Liver (tissue), 9 donors: ENCODE data around the gene PPP6R2. TPM values are rescaled to one million over a fixed set of nuclear protein-coding genes. Genes with fewer than 3 reads are reported as not detected.
A peak's percentile ranks its signal among the peaks of the same experiment; 100 is the strongest.

Experiments used
- DNase-seq: peaks from one replicate; pipeline ENCODE4 v3.0.0-alpha.2; 2017; ENCODE audit warnings: low spot score
- H3K27ac ChIP-seq, 2 donors: one replicate each; pipeline ENCODE4 v1.7.0; 2013; ENCODE audit warnings: inconsistent platforms in 2 of 2, low read length in 2 of 2, control low read depth in 1 of 2, low read depth in 1 of 2, mild to moderate bottlenecking in 1 of 2
- H3K27me3 ChIP-seq, 4 donors: one replicate each; pipeline versions ENCODE4 v1.6.1 to v1.7.0; 2013; ENCODE audit warnings: low read length in 3 of 4, inconsistent platforms in 1 of 4, mild to moderate bottlenecking in 1 of 4, moderate library complexity in 1 of 4; ENCODE audit not compliant: control insufficient read depth in 4 of 4, insufficient read depth in 4 of 4
- H3K36me3 ChIP-seq, 4 donors: one replicate each; pipeline versions ENCODE4 v1.6.1 to v1.7.0; 2013; ENCODE audit warnings: low read length in 3 of 4, mild to moderate bottlenecking in 3 of 4, low read depth in 1 of 4, moderate library complexity in 1 of 4; ENCODE audit not compliant: control insufficient read depth in 4 of 4, insufficient read depth in 3 of 4
- H3K4me1 ChIP-seq, 4 donors: one replicate each; pipeline versions ENCODE4 v1.6.1 to v1.7.0; 2013; ENCODE audit warnings: low read length in 3 of 4, mild to moderate bottlenecking in 3 of 4, moderate library complexity in 1 of 4; ENCODE audit not compliant: control insufficient read depth in 4 of 4, insufficient read depth in 4 of 4
- H3K4me3 ChIP-seq, 3 donors: one replicate each; pipeline versions ENCODE4 v1.6.1 to v1.7.0; 2013; ENCODE audit warnings: low read length in 3 of 3, control low read depth in 1 of 3, low read depth in 1 of 3, mild to moderate bottlenecking in 1 of 3
- H3K9ac ChIP-seq, 2 donors: one replicate each; pipeline ENCODE4 v1.7.0; 2013; ENCODE audit warnings: low read length in 2 of 2, mild to moderate bottlenecking in 2 of 2, moderate library complexity in 2 of 2, control low read depth in 1 of 2, low read depth in 1 of 2
- H3K9me3 ChIP-seq, 4 donors: one replicate each; pipeline versions ENCODE4 v1.6.1 to v1.7.0; 2013; ENCODE audit warnings: low read length in 3 of 4; ENCODE audit not compliant: control insufficient read depth in 4 of 4
- CTCF ChIP-seq: fragments of 150-350 bp; IDR thresholded peaks from 2 replicates; pipeline ENCODE4 v1.5.1; 2017; ENCODE audit warnings: improper control_type of control experiment, low read depth, low read length; ENCODE audit not compliant: missing input control
- EGR1 ChIP-seq, 2 donors: IDR thresholded peaks; 2 replicates each; pipeline ENCODE4 v1.6.1; 2016 to 2018; ENCODE audit warnings: antibody characterized with exemption in 2 of 2, low read depth in 2 of 2
- FOXA1 ChIP-seq: IDR thresholded peaks from 2 replicates; pipeline ENCODE4 v1.6.1; 2016; ENCODE audit warnings: antibody characterized with exemption
- FOXA2 ChIP-seq: IDR thresholded peaks from 2 replicates; pipeline ENCODE4 v1.6.1; 2016; ENCODE audit warnings: antibody characterized with exemption
- GABPA ChIP-seq, 2 donors: IDR thresholded peaks in 1 of 2; conservative IDR thresholded peaks in 1 of 2; 2 replicates each; pipeline ENCODE4 v1.6.1; 2016; ENCODE audit warnings: antibody characterized with exemption in 2 of 2, mild to moderate bottlenecking in 1 of 2, moderate library complexity in 1 of 2
- HNF4A ChIP-seq, 2 donors: conservative IDR thresholded peaks; 2 replicates each; pipeline ENCODE4 v1.6.1; 2016; ENCODE audit warnings: antibody characterized with exemption in 2 of 2, mild to moderate bottlenecking in 2 of 2
- JUND ChIP-seq, 2 donors: IDR thresholded peaks; 2 replicates each; pipeline ENCODE4 v1.6.1; 2016; ENCODE audit warnings: antibody characterized with exemption in 2 of 2
- MAX ChIP-seq: IDR thresholded peaks from 2 replicates; pipeline ENCODE4 v1.6.1; 2016; ENCODE audit warnings: antibody characterized with exemption
- NR2F2 ChIP-seq: IDR thresholded peaks from 2 replicates; pipeline ENCODE4 v1.6.1; 2016; ENCODE audit warnings: antibody characterized with exemption
- RAD21 ChIP-seq, 2 donors: IDR thresholded peaks; 2 replicates each; pipeline ENCODE4 v1.6.1; 2016; ENCODE audit warnings: antibody characterized with exemption in 2 of 2, mild to moderate bottlenecking in 2 of 2
- RXRA ChIP-seq, 2 donors: IDR thresholded peaks; 2 replicates each; pipeline ENCODE4 v1.6.1; 2017 to 2018; ENCODE audit warnings: antibody characterized with exemption in 2 of 2, mild to moderate bottlenecking in 1 of 2
- SP1 ChIP-seq: IDR thresholded peaks from 2 replicates; pipeline ENCODE4 v1.6.1; 2018; ENCODE audit warnings: antibody characterized with exemption, mild to moderate bottlenecking
- ZBTB33 ChIP-seq: IDR thresholded peaks from 2 replicates; pipeline ENCODE4 v1.6.1; 2016; ENCODE audit warnings: antibody characterized with exemption
- WGBS: extraction: QIAGEN DNeasy Blood & Tissue Kit; methylation state at CpG from one replicate; pipeline ENCODE4 v1.1.7; 2013; 5-methylcytosine and 5-hydroxymethylcytosine counted together
- polyA plus RNA-seq, 2 donors: library from polyadenylated mRNA; stranded (reverse) in 1 of 2; unstranded in 1 of 2; fragments of 200-250 nt in 1 of 2; fragments of >200 nt in 1 of 2; fragmentation: Nextera tagmentation in 1 of 2; extraction: Ambion mirVana in 1 of 2; gene quantifications; one replicate each; pipeline versions ENCODE4 v1.2.1 to v1.2.3, GENCODE V29; 2013 to 2015
- total RNA-seq, 2 donors: library from RNA; depleted of rRNA; stranded (reverse); fragments of >200 nt; gene quantifications; one replicate each; pipeline ENCODE4 v1.2.3, GENCODE V29; 2014
- TF ChIP-seq, protein P1 (sequence below): IDR thresholded peaks from 2 replicates; pipeline ENCODE4 v1.6.1; 2016; ENCODE audit warnings: antibody characterized with exemption
- TF ChIP-seq, protein P2 (sequence below): IDR thresholded peaks from 2 replicates; pipeline ENCODE4 v1.6.1; 2016; ENCODE audit warnings: antibody characterized with exemption, mild to moderate bottlenecking
- donor health status: healthy.
- donor health status: healthy.
- donor health status: healthy.
- donor health status: healthy.
- donor health status: healthy.

The PPP6R2 gene
- total and polyA plus RNA-seq, 4 donors, result 28.8 to 117 (median 47.2) TPM

GRCh38 chr22:50406416-50407170, 63.5 kb downstream of the PPP6R2 start:
- no peak for DNase-seq
- no peaks in the 10 kb centered on the region for H3K9me3 ChIP-seq
- H3K9ac ChIP-seq, result no peak overlapping the region
- no peak overlapping the region for H3K4me3 ChIP-seq
- peak overlapping the region in 1 of 2 donors; percentile 8 for H3K27ac ChIP-seq
- peaks cover 8 to 31% (median 20%) of the 10 kb centered on the region in 4 donors for H3K36me3 ChIP-seq
- no peaks in the 10 kb centered on the region for H3K27me3 ChIP-seq
- TF ChIP-seq RAD21 (IDR thresholded peaks at IDR 0.05) (no peak), HNF4A (conservative IDR thresholded peaks at IDR 0.05) (no peak), RXRA (IDR thresholded peaks at IDR 0.05) (no peak), JUND (IDR thresholded peaks at IDR 0.05) (no peak), EGR1 (IDR thresholded peaks at IDR 0.05; ENCODE audit: low read depth in 2 of 2) (no peak), SP1 (no peak), FOXA2 (no peak), ZBTB33 (no peak), FOXA1 (no peak), MAX (no peak), CTCF (no peak)
- TF ChIP-seq, protein P1, sequence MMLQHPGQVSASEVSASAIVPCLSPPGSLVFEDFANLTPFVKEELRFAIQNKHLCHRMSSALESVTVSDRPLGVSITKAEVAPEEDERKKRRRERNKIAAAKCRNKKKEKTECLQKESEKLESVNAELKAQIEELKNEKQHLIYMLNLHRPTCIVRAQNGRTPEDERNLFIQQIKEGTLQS, result no peak
- TF ChIP-seq, protein P2, sequence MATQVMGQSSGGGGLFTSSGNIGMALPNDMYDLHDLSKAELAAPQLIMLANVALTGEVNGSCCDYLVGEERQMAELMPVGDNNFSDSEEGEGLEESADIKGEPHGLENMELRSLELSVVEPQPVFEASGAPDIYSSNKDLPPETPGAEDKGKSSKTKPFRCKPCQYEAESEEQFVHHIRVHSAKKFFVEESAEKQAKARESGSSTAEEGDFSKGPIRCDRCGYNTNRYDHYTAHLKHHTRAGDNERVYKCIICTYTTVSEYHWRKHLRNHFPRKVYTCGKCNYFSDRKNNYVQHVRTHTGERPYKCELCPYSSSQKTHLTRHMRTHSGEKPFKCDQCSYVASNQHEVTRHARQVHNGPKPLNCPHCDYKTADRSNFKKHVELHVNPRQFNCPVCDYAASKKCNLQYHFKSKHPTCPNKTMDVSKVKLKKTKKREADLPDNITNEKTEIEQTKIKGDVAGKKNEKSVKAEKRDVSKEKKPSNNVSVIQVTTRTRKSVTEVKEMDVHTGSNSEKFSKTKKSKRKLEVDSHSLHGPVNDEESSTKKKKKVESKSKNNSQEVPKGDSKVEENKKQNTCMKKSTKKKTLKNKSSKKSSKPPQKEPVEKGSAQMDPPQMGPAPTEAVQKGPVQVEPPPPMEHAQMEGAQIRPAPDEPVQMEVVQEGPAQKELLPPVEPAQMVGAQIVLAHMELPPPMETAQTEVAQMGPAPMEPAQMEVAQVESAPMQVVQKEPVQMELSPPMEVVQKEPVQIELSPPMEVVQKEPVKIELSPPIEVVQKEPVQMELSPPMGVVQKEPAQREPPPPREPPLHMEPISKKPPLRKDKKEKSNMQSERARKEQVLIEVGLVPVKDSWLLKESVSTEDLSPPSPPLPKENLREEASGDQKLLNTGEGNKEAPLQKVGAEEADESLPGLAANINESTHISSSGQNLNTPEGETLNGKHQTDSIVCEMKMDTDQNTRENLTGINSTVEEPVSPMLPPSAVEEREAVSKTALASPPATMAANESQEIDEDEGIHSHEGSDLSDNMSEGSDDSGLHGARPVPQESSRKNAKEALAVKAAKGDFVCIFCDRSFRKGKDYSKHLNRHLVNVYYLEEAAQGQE, result no peak
- H3K4me1 ChIP-seq, result peaks cover 13 to 34% (median 27%) of the 10 kb centered on the region in 4 donors
- WGBS, result 96% methylated on average over 25 of the region's 25 CpGs

DNA sequence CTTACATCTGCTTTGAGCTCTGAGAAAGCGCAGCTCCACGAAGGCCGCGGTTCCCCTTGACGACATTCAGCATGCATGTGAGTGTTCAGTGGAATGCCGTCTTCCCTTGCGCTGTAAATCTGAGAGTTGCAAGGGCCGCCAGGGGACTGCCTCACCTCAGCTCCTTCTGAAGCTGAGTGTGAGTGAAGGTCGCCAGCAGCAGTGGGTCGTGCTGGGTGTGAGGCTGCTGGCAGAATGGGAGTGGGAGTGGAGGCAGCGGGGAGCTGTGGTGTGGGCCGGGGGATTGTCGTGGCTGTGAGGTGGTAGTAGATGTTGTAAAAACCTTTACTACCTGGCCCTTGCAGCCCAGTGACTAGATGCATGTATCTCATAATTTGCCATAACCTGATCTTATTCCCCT, 65.2 kb downstream of the PPP6R2 start:
- H3K9ac ChIP-seq, result no peak overlapping the region
- H3K27me3 ChIP-seq, result no peaks in the 10 kb centered on the region
- no peak for DNase-seq
- H3K36me3 ChIP-seq, result peaks cover 10 to 33% (median 20%) of the 10 kb centered on the region in 4 donors
- peaks cover 13 to 22% (median 16%) of the 10 kb centered on the region in 4 donors for H3K4me1 ChIP-seq
- 96% methylated on average over 13 of the region's 13 CpGs for WGBS
- H3K4me3 ChIP-seq, result no peak overlapping the region
- H3K9me3 ChIP-seq, result no peaks in the 10 kb centered on the region
- H3K27ac ChIP-seq, result no peak overlapping the region
- TF ChIP-seq SP1 (no peak), RXRA (IDR thresholded peaks at IDR 0.05) (no peak), FOXA1 (no peak), JUND (IDR thresholded peaks at IDR 0.05) (no peak), ZBTB33 (no peak), FOXA2 (no peak), HNF4A (conservative IDR thresholded peaks at IDR 0.05) (no peak), GABPA (IDR thresholded peaks at IDR 0.05 in 1 of 2, conservative IDR thresholded peaks at IDR 0.05 in 1 of 2) (no peak), RAD21 (IDR thresholded peaks at IDR 0.05) (no peak), NR2F2 (no peak)
- TF ChIP-seq, protein P1, result no peak
- TF ChIP-seq, protein P2, result no peak
